ENCODE results near the gene SNF8. TPM values are rescaled to one million over a fixed set of nuclear protein-coding genes. Genes with fewer than 3 reads are reported as not detected.

SNF8 gene
- polyA plus RNA-seq, 1 donor (not counting 4 experiments of a cell fraction or from before 2014, with no cell fraction given), result 90.5 TPM

DNA sequence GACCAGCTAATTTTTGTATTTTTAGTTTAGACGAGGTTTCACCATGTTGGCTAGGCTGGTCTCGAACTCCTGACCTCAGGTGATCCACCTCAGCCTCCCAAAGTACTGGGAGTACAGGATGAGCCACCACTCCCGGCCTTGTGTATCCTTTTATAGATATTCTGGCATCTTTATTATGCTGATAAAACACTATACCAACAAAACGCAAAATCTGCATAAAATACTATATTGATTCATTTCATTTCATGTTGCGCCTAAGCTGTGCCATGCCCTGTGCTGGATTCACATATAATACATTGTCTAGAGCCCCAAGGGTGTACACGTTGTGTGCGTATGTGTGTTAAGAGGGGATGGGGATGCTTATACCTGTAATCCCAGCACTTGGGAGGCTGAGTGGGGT, 40.2 kb downstream of the SNF8 start:
- H3K4me2 ChIP-seq (ENCODE audit: control insufficient read depth, extremely low read depth, insufficient read depth, low read depth, low read length), result no peak overlapping the region
- FAIRE-seq, result no peak
- DNase-seq (ENCODE audit: low read depth, low spot score), result no peak
- peaks cover 6% of the 10 kb centered on the region for H3K4me1 ChIP-seq (ENCODE audit: control insufficient read depth, extremely low read depth, insufficient read depth, low read length)
- TF ChIP-seq EZH2 (IDR thresholded peaks at IDR 0.05; ENCODE audit: low read length), result no peak
- TF ChIP-seq, protein P1, sequence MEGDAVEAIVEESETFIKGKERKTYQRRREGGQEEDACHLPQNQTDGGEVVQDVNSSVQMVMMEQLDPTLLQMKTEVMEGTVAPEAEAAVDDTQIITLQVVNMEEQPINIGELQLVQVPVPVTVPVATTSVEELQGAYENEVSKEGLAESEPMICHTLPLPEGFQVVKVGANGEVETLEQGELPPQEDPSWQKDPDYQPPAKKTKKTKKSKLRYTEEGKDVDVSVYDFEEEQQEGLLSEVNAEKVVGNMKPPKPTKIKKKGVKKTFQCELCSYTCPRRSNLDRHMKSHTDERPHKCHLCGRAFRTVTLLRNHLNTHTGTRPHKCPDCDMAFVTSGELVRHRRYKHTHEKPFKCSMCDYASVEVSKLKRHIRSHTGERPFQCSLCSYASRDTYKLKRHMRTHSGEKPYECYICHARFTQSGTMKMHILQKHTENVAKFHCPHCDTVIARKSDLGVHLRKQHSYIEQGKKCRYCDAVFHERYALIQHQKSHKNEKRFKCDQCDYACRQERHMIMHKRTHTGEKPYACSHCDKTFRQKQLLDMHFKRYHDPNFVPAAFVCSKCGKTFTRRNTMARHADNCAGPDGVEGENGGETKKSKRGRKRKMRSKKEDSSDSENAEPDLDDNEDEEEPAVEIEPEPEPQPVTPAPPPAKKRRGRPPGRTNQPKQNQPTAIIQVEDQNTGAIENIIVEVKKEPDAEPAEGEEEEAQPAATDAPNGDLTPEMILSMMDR (optimal IDR thresholded peaks at IDR 0.05 in 1 of 3, IDR thresholded peaks at IDR 0.05 in 1 of 3, conservative IDR thresholded peaks at IDR 0.05 in 1 of 3; ENCODE audit: extremely low read depth in 1 of 3, insufficient read depth in 2 of 3, low read length in 3 of 3), result no peak
- H3K27me3 ChIP-seq (ENCODE audit: control insufficient read depth, extremely low read depth, insufficient read depth, low read length), result no peaks in the 10 kb centered on the region
- no peaks in the 10 kb centered on the region for H3K9me1 ChIP-seq (ENCODE audit: control insufficient read depth, extremely low read depth, insufficient read depth, low read length)
- no peak overlapping the region for H3K9ac ChIP-seq (ENCODE audit: control insufficient read depth, extremely low read depth, insufficient read depth, low read length)
- no peak overlapping the region for H3K27ac ChIP-seq (ENCODE audit: control insufficient read depth, insufficient read depth, low read length)
- H3K4me3 ChIP-seq (ENCODE audit: control insufficient read depth in 2 of 3, extremely low read depth in 1 of 3, insufficient read depth in 2 of 3, low read depth in 1 of 3, low read length in 3 of 3), result no peak overlapping the region
- H2AFZ ChIP-seq (ENCODE audit: control insufficient read depth, low read length), result no peak overlapping the region
- dilution Hi-C loops (cut with MboI; ENCODE audit: extremely low pct_ligation_motif_present, low sequenced_read_pairs), result no loop called here
- peaks cover 4% of the 10 kb centered on the region for H3K79me2 ChIP-seq (ENCODE audit: control insufficient read depth, insufficient read depth, low read length)
- H3K9me3 ChIP-seq (ENCODE audit: control insufficient read depth, low read depth, low read length), result no peaks in the 10 kb centered on the region
- H4K20me1 ChIP-seq (ENCODE audit: control insufficient read depth, extremely low read depth, insufficient read depth, low read length), result no peaks in the 10 kb centered on the region
- no peaks in the 10 kb centered on the region for H3K36me3 ChIP-seq (ENCODE audit: control insufficient read depth in 2 of 2, extremely low read depth in 1 of 2, insufficient read depth in 2 of 2, low read length in 2 of 2)

DNA sequence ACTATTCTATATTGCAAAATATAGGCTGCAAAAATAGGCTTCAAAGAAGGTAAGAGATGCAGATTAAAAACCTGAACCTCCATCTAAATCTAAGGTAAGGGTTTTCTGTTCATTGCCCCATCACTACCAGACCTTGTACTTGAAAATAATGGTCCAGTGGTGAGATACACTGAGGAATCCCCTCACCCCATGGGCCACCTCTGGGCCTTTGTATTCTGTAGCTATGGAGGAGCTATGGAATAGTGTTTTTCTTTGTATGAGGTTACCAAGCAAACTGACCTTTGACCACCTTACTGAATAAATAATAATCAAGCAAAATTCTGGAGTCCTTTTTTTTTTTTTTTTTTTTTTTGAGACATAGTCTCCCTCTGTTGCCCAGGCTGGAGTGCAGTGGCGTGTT, 41.2 kb downstream of the SNF8 start:
- peaks cover 6% of the 10 kb centered on the region for H3K4me1 ChIP-seq (ENCODE audit: control insufficient read depth, extremely low read depth, insufficient read depth, low read length)
- H3K27ac ChIP-seq (ENCODE audit: control insufficient read depth, insufficient read depth, low read length), result no peak overlapping the region
- H3K36me3 ChIP-seq (ENCODE audit: control insufficient read depth in 2 of 2, extremely low read depth in 1 of 2, insufficient read depth in 2 of 2, low read length in 2 of 2), result peaks cover 1 to 2% of the 10 kb centered on the region in 2 experiments
- no peak overlapping the region for H3K9ac ChIP-seq (ENCODE audit: control insufficient read depth, extremely low read depth, insufficient read depth, low read length)
- H3K27me3 ChIP-seq (ENCODE audit: control insufficient read depth, extremely low read depth, insufficient read depth, low read length), result no peaks in the 10 kb centered on the region
- FAIRE-seq (no peak), DNase-seq (ENCODE audit: low read depth, low spot score) (no peak)
- H3K9me3 ChIP-seq (ENCODE audit: control insufficient read depth, low read depth, low read length), result no peaks in the 10 kb centered on the region
- no peak overlapping the region for H3K4me3 ChIP-seq (ENCODE audit: control insufficient read depth in 2 of 3, extremely low read depth in 1 of 3, insufficient read depth in 2 of 3, low read depth in 1 of 3, low read length in 3 of 3)
- no peak for TF ChIP-seq EZH2 (IDR thresholded peaks at IDR 0.05; ENCODE audit: low read length)
- TF ChIP-seq, protein P1 (optimal IDR thresholded peaks at IDR 0.05 in 1 of 3, IDR thresholded peaks at IDR 0.05 in 1 of 3, conservative IDR thresholded peaks at IDR 0.05 in 1 of 3; ENCODE audit: extremely low read depth in 1 of 3, insufficient read depth in 2 of 3, low read length in 3 of 3), result no peak
- dilution Hi-C loops (cut with MboI; ENCODE audit: extremely low pct_ligation_motif_present, low sequenced_read_pairs), result no loop called here
- H4K20me1 ChIP-seq (ENCODE audit: control insufficient read depth, extremely low read depth, insufficient read depth, low read length), result no peaks in the 10 kb centered on the region
- no peaks in the 10 kb centered on the region for H3K79me2 ChIP-seq (ENCODE audit: control insufficient read depth, insufficient read depth, low read length)
- H3K4me2 ChIP-seq (ENCODE audit: control insufficient read depth, extremely low read depth, insufficient read depth, low read depth, low read length), result no peak overlapping the region
- H3K9me1 ChIP-seq (ENCODE audit: control insufficient read depth, extremely low read depth, insufficient read depth, low read length), result no peaks in the 10 kb centered on the region
- H2AFZ ChIP-seq (ENCODE audit: control insufficient read depth, low read length), result no peak overlapping the region

All from keratinocyte (primary cell).